Activated T-helper 1 cell treated with anti-CD3 and anti-CD28 coated beads, Interleukin-2, amount 50 U/mL, for 16 hours (primary cell): ENCODE results near the gene NBR1.
"Not testable (repeated sequence)": the region's sequence is repeated elsewhere in the genome, so short reads cannot be mapped to it uniquely, and the experiment has no call there.

ENCODE experiments used
- DNase-seq, 2 donors: peaks; one replicate each; pipeline ENCODE4 v3.0.0-alpha.2; 2020; ENCODE audit warnings: low read depth in 1 of 2, low spot score in 1 of 2

Gene NBR1

GRCh38 chr17:43153197-43153835, 17.7 kb upstream of the NBR1 start:
- not testable (repeated sequence) for DNase-seq

- DNase-seq, result no peak
Measured at GRCh38 chr17:43155666-43156065, 15.3 kb upstream of the NBR1 start.

- not testable (repeated sequence) for DNase-seq
Measured at GRCh38 chr17:43159232-43159631, 11.8 kb upstream of the NBR1 start.

GRCh38 chr17:43159957-43160356, 11.1 kb upstream of the NBR1 start:
- DNase-seq, result not testable (repeated sequence)

GRCh38 chr17:43165971-43166370, 5.0 kb upstream of the NBR1 start:
- DNase-seq, result not testable (repeated sequence)

- peak in 1 of 2 donors; percentile 2 for DNase-seq
Measured at GRCh38 chr17:43169561-43170139, 1.4 kb upstream of the NBR1 start.

- DNase-seq, result peak; percentile 67 to 76
Measured at GRCh38 chr17:43170140-43170765, 761 bp upstream of the NBR1 start.

- DNase-seq, result no peak
Measured at GRCh38 chr17:43171586-43172487, 823 bp downstream of the NBR1 start.

GRCh38 chr17:43175213-43176118, 4.5 kb downstream of the NBR1 start:
- DNase-seq, result no peak

- no peak for DNase-seq
Measured at GRCh38 chr17:43176119-43176570, 5.1 kb downstream of the NBR1 start.

- no peak for DNase-seq
Measured at GRCh38 chr17:43183921-43184320, 12.9 kb downstream of the NBR1 start.

GRCh38 chr17:43186656-43187055, 15.6 kb downstream of the NBR1 start:
- DNase-seq, result not testable (repeated sequence)

- no peak for DNase-seq
Measured at GRCh38 chr17:43193251-43193650, 22.2 kb downstream of the NBR1 start.

GRCh38 chr17:43199633-43200032, 28.6 kb downstream of the NBR1 start:
- DNase-seq, result no peak

GRCh38 chr17:43200127-43200526, 29.1 kb downstream of the NBR1 start:
- no peak for DNase-seq

GRCh38 chr17:43203013-43203412, 32.0 kb downstream of the NBR1 start:
- not testable (repeated sequence) for DNase-seq

- no peak for DNase-seq
Measured at GRCh38 chr17:43210576-43210975, 39.6 kb downstream of the NBR1 start.

GRCh38 chr17:43211123-43211479, 40.1 kb downstream of the NBR1 start:
- no peak for DNase-seq

- DNase-seq, result peak; percentile 47 to 59
Measured at GRCh38 chr17:43211480-43212402, 40.7 kb downstream of the NBR1 start, which contains the start of gene TMEM106A. TMEM106A (plus strand) TSS chr17:43211875; CDS start chr17:43213042, 1,167 bp downstream.
